Astrocyte of the spinal cord (primary cell): ENCODE data around the gene LTO1.

Source experiments
- DNase-seq: peaks from one replicate; pipeline ENCODE4 v3.0.0; 2011; ENCODE audit warnings: low read depth, low spot score
- H3K4me3 ChIP-seq: 2 replicates; pipeline ENCODE4 v1.5.1; 2011; ENCODE audit warnings: low read depth, mild to moderate bottlenecking, low read length, moderate library complexity
- CTCF ChIP-seq: IDR thresholded peaks from 2 replicates; pipeline ENCODE4 v1.5.1; 2012; ENCODE audit warnings: low read depth, mild to moderate bottlenecking, low read length, inconsistent platforms
- in situ Hi-C: cut with HindIII; loops from 2 replicates; pipeline ENCODE4 v1.10.0; 2017; ENCODE audit warnings: low sequenced_read_pairs

The LTO1 gene

DNA sequence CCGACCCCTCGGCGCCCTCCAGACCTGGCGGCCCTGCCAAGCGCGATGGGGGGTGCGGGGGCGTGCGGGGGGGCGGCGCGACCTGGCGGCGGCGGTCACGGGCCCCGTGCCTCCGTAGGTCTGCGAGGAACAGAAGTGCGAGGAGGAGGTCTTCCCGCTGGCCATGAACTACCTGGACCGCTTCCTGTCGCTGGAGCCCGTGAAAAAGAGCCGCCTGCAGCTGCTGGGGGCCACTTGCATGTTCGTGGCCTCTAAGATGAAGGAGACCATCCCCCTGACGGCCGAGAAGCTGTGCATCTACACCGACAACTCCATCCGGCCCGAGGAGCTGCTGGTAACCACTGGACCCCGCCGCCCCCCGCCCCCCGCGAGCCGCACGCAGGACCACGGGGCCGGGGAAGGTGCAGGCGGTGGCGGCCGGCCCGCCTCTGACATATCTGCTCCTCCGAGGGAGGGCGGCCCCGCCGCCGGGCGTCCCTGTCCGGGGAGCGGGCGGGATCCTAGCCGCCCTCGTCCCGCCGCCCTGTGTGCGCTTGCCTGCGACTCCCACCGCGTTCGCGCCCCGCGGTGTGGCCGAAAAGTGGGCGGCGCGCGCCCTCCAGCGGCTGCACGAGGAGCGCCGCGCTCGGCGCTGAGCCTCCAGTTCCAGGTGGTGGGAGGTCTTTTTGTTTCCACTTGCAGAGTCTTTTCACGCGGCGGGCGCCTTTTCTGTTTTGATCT lies 32.1 kb downstream of the LTO1 start:
- peak; percentile 84 for DNase-seq
- peak; percentile 70 for TF ChIP-seq CTCF
- peak overlapping the region; percentile 89 for H3K4me3 ChIP-seq
- in situ Hi-C loops: no loop called here

DNA sequence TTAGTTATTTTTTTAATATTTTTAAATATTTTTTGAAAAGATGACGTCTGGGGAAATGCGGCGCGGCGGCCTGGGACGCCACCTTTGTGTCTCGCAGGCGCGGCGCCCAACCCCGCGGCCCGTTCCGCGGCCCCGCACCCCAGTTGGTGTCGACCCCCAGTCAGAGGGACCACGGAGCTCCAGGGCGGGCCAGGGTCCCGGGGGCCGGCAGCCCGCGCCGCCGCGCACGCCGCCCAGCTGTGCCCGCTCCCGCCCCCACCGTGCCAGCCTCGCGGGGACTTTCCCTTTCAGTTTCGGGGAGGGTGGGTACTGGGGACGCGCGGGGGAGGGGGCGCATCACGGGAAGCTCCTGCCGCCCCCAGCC lies 32.6 kb downstream of the LTO1 start:
- DNase-seq: no peak
- peak overlapping the region; percentile 89 for H3K4me3 ChIP-seq
- TF ChIP-seq CTCF: no peak
- in situ Hi-C loops: no loop called here

DNA sequence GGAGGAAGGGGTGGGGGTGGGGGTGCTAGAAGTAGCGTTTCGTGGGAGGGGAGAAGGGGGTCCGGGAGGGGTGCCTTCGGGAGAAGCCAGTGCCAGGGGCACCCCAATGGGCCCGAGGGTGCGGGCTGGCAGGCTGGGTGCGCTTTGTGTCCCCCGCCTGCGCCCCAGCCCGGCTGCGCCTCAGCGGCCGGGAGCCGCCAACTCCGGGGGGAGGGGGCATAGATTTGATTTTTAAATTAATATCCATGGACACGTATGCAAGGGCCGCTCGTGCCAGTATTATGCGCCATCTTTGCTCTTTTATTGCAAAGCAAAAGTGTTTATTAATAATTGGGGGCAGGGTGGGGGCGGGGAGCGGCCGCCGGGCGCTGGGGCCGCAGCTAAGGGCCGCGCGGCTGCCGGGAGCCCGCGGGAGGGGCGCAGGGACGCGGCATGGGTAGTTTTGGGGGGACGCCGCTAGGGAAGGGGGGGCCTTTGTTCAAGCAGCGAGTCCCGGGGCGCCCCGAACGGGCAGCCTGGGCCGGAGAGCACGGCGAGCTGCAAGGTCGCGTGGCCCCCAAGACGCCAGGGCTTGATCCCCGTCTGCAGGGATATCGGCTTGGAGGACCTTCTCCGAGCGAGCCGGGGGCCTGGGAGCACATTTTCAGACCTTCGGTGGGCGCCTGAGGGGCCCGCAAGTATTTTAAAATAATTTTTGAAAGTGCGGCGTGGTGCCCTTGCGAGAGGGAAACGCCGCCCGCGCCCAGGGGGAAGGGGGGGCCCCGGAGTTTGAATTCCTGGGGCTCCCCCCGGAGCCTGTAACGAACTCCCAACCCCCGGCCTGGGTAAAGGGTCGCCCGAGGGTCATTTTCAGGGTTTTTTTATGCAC lies 33.2 kb downstream of the LTO1 start:
- in situ Hi-C loops: no loop called here
- H3K4me3 ChIP-seq: peak overlapping the region; percentile 89
- no peak for TF ChIP-seq CTCF
- DNase-seq: no peak

DNA sequence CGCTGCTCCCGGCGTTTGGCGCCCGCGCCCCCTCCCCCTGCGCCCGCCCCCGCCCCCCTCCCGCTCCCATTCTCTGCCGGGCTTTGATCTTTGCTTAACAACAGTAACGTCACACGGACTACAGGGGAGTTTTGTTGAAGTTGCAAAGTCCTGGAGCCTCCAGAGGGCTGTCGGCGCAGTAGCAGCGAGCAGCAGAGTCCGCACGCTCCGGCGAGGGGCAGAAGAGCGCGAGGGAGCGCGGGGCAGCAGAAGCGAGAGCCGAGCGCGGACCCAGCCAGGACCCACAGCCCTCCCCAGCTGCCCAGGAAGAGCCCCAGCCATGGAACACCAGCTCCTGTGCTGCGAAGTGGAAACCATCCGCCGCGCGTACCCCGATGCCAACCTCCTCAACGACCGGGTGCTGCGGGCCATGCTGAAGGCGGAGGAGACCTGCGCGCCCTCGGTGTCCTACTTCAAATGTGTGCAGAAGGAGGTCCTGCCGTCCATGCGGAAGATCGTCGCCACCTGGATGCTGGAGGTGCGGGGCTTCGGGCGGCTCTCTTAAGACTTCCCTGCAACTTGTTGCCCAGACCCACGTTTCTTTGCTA lies 34.1 kb downstream of the LTO1 start, which contains the start of gene CCND1:
CCND1 (plus strand) TSS at position 162 of the 587 bp plus-strand sequence; CDS start at position 320, 158 bp downstream.
- in situ Hi-C loops: no loop called here
- TF ChIP-seq CTCF: peak; percentile 41
- H3K4me3 ChIP-seq: peak within 1 kb of the TSS; percentile 89
- peak; percentile 93 for DNase-seq

- in situ Hi-C loops: no loop called here
- TF ChIP-seq CTCF: no peak
- H3K4me3 ChIP-seq: peak overlapping the region; percentile 89
- no peak for DNase-seq
These were observed 34.7 kb downstream of the LTO1 start for GRCh38 chr11:69640260-69640994.

- no peak for DNase-seq
- H3K4me3 ChIP-seq: peak overlapping the region; percentile 89
- TF ChIP-seq CTCF: no peak
- in situ Hi-C loops: no loop called here
These were observed 35.3 kb downstream of the LTO1 start for GRCh38 chr11:69639831-69640230.
